NCI-H1417 (cell line): ENCODE results near the gene ZC2HC1C.
"Not testable (repeated sequence)": the region's sequence is repeated elsewhere in the genome, so short reads cannot be mapped to it uniquely, and the experiment has no call there.

Experiments
- DNase-seq, 3 experiments: peaks; one replicate each; lab custom pipeline; 2025; lab: John Stamatoyannopoulos, UW

ZC2HC1C gene

DNA sequence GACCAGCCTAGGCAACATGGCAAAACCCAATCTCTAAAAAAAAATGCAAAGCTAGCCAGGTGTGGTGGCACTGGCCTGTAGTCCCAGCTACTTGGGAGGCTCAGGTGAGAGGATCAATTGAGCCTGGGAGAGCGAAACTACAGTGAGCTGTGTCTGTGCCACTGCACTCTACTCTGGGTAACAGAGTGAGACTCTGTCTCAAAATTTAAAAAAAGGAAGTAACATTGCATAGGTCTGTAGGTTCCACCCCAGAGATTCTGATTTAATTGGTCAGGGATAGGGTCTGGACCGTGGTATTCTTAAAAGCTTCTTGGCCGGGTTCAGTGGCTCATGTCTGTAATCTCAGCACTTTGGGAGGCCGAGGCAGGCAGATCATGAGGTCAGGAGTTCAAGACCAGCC lies 26.2 kb downstream of the ZC2HC1C start:
- DNase-seq: no peak

- no peak for DNase-seq
Observed at GRCh38 chr14:75096959-75097358, 27.5 kb downstream of the ZC2HC1C start.

GRCh38 chr14:75098212-75098611 lies 28.8 kb downstream of the ZC2HC1C start:
- DNase-seq: no peak

DNA sequence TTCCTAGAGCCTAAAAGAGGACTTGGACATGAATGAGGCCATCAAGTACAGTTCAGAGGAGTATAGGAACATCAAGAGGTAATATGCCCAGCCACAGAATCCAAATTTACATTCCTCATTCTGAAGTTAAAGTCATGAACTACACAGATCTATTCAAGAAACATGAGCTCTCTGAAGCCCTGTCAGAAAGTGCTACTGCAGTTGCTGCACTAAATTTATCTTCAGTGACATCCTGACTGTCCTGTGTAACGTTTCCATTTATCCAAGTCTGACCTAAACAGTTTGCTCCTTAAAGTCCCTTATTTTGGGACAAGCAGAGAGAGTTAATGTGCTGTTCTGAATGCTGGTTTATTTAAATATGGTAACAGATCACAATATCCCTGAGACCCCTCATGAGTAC lies 29.2 kb downstream of the ZC2HC1C start:
- DNase-seq: no peak

GRCh38 chr14:75101491-75101890 lies 32.0 kb downstream of the ZC2HC1C start:
- DNase-seq: peak in 1 of 3 experiments; percentile 63

GRCh38 chr14:75107186-75107585 lies 37.7 kb downstream of the ZC2HC1C start:
- no peak for DNase-seq

GRCh38 chr14:75109877-75110276 lies 40.4 kb downstream of the ZC2HC1C start:
- peak in 1 of 3 experiments; percentile 23 for DNase-seq

- DNase-seq: no peak
Observed at GRCh38 chr14:75113932-75114539, 44.6 kb downstream of the ZC2HC1C start.

GRCh38 chr14:75119056-75119455 lies 49.6 kb downstream of the ZC2HC1C start:
- no peak for DNase-seq

DNA sequence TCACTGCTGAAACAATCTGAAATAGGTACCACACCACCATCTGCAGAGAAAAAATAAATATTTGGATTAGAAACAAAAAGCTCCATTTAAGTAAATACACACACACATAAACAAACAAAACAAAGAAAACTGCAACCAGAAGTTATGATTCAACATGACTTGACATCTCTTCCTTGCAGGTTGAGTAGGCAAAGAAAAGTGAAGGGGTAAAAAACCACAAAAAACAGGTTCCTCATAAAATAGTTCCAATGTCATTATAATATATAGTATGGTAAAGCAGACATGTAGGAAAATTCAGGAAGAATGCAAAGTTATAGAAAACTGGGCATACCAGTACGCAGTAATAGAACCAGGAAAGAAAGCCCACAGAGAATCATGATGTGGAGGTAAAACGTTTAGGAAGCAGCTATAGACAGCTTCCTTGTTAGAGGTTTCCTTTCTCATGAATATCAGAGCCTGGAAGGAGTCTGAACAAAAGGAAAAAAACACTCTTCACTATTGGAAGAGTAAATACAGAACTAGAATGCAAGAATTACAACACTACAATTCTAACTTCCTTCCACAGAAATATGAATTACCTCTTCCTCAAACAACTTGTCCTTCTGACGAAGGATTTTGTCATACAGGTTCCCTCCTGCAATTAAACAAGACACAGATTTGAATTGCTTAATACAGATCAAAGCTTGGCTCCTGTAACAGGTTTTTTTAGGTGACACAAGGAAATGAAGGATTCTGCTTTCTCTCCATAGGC lies 51.3 kb downstream of the ZC2HC1C start:
- no peak for DNase-seq

GRCh38 chr14:75121552-75121951 lies 52.1 kb downstream of the ZC2HC1C start:
- no peak for DNase-seq

- no peak for DNase-seq
Observed at GRCh38 chr14:75123991-75124390, 54.5 kb downstream of the ZC2HC1C start.

GRCh38 chr14:75125617-75126016 lies 56.2 kb downstream of the ZC2HC1C start:
- no peak for DNase-seq

- peak in 1 of 3 experiments; percentile 46 for DNase-seq
Observed at GRCh38 chr14:75126121-75126544, 56.7 kb downstream of the ZC2HC1C start.

- peak; percentile 89 to 97 (median 95) for DNase-seq
Observed at GRCh38 chr14:75126679-75127473, 57.4 kb downstream of the ZC2HC1C start, which contains the start of gene NEK9. Gene NEK9 (minus strand): TSS chr14:75127048. CDS start chr14:75126921, 127 bp downstream.

- DNase-seq: not testable (repeated sequence)
Observed at GRCh38 chr14:75127474-75127820, 58.0 kb downstream of the ZC2HC1C start.

- DNase-seq: peak in 1 of 3 experiments; percentile 29
Observed at GRCh38 chr14:75127903-75128595, 58.6 kb downstream of the ZC2HC1C start.

GRCh38 chr14:75128596-75128990 lies 59.2 kb downstream of the ZC2HC1C start:
- DNase-seq: no peak
